Measurements from ENCODE around the gene ABHD12.
A peak's percentile ranks its signal among the peaks of the same experiment; 100 is the strongest.

ABHD12 gene

DNA sequence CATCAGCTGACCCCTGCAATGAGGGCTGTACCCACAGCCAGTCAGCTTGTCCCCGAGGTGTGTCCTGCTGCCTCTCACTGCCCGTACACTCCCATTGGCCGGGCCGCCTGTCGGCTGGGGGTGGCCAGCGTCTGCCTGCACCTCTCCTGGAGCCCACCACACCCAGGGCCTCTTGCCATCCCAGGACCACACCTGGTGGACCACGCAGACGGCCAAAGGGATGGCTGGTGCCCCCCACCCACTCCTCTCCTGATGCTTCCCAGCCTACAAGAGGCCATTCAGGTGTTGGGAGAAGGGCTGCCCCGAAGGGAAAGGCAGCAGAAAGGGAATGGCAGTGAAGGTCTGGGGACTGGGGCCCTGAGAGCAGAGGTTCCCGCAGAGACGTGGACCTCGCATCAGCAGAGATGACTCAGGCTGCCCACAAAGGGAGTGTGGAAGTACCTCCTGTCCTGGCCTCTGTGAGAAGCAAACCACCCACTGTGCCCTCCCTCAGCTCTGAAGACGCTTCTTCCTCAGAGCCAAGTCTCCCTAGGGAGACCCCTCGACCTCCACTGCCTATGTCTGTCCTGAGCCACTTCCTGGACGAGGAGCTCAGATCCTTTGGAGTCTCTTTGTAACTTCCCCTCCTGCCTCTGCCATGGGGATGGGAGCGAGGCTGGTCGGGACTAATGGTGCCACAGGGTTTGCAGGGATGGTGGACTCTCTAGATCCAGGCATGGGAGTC, 81.8 kb downstream of the ABHD12 start:
- no peak for DNase-seq (ENCODE audit: low spot score)

DNA sequence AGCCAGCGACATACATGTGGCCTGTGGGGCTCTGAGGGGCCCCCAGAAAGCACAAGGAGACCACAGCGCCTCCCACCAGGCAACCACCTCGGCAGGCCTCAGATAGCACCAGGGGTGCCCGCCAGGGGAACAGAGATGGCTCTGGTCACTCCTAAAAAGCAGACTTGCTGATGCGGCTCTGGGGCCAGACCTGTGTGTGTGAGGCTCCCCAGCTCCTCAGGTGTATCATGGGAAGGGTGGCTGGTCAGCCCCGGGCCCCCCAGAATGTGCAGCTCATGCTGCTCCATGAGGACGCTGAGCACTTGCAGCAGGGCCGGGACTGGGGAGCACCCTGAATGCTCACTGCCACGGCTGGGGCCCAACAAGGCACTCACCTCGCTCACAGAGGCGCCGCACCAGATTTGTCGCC, 82.5 kb downstream of the ABHD12 start:
- DNase-seq (ENCODE audit: low spot score), result no peak

DNA sequence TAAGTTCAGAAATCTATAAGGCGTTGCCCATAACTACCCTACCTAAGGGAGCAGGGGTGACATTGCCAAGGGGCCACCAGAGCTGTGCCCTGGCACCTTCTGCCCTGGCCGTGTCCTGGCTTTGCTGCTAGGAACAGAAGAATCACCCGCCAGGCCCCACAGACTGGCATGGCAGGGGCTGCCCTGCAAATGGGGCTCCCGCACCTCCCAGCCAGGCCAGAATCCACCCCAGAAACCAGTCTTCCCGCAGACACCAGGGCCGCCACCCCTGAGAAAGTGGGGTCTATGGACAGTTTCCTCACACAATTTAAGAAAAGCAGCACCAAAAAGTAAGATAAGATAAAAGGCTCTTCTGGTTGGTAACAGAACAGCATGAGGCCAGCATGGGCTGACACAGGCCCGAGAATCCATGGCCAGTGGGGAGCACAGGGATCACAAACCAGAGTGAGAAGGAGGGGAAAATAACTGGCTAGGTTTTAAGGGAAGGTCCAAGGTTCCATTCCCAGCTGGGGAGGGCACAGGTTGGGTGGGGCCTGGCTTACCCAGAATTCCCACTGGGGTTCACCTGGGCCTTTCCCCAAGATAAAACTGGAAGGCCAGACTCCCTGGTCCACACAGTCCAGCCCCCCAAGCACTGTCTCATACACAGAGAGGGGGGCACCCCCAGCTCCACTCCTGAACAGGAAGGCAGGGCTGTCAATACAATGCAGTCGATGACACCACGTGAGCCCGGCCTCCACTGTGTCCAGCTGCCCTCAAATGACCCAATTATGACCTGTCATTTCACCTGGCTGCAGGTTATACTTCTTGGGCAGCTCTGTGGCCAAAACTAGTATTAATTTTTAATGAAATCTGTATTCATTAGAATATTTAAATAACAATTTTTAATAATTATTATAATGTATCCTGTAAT, 83.4 kb downstream of the ABHD12 start:
- DNase-seq (ENCODE audit: low spot score), result no peak

DNA sequence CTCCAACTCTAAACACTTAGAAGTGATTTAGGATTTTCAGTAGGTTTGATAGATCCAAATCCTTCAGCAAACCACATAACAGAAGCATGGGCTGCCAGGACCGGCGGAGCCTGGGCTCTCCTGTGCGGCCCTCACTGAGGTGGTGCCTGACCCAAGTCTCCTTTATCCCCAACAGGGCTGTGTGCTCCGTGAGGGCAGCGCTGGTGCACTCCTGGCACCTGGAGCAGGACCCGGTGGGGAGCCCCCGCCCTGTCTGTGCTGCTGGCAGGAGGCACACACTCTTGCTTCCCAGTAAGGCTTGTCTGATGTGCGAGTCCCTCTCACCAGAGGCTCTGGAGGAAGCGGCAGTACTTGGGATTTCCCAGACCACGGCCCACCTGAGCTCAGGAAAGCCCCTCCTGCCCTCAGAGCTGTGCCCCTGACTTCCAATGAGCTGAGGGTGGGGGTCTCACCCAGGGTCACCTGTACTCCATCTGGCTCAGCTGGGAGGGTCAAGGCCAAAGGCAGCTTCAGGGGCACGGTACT, 86.5 kb downstream of the ABHD12 start:
- DNase-seq (ENCODE audit: low spot score), result no peak

DNA sequence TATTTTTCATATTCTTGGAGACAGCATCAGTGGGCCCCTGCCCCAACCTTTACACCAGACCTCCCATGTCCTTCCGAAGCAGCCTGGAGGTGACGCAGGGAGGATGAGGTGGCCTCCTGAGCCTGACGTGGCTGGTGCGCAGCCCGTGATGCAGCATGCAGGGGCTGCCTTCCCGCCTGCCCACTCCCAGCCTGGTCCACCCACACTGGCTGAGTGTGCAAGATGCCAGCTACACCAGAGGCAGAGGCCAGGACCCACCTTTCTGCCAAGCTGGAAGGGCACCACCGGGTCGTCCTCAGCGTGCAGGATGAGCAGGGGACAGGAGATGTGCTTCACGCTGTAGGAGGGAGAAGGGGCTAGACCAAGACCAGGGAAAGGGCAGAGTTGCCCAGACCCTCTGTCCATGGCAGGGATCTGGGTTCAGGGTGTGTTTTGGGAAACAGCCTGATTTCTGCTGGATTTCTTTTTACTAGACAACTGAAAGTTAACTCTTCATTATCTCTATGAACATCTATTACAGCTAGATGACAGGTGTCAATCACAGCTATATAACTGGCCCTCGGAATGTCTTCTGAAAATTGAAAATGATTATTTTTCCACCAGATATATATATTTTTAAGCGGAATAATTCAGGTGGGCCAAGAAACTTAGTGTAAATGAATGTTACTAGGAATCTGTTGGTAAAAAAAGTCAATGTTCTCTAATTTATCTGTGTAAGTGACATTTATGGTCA, 87.2 kb downstream of the ABHD12 start:
- DNase-seq (ENCODE audit: low spot score), result no peak

DNA sequence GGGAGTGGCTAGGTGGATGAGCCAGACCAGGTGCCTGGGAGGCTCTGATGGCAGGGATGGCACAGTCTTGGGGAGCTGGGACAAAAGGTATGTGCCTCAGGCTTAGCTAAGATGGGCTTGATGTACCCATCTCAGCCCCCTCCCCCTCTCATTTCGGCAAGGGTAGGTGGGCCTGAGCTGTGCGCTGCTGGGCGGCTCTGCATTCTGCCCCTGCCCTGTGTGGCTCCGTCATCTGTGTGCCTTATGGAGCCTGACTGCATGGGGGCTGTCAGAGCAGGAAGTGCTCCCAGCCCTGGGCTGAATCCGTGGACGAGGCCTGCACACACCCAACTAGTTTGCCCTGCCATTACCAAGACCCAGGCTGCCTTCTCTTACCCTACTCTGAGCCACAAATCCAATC, 88.0 kb downstream of the ABHD12 start:
- no peak for DNase-seq (ENCODE audit: low spot score)

DNA sequence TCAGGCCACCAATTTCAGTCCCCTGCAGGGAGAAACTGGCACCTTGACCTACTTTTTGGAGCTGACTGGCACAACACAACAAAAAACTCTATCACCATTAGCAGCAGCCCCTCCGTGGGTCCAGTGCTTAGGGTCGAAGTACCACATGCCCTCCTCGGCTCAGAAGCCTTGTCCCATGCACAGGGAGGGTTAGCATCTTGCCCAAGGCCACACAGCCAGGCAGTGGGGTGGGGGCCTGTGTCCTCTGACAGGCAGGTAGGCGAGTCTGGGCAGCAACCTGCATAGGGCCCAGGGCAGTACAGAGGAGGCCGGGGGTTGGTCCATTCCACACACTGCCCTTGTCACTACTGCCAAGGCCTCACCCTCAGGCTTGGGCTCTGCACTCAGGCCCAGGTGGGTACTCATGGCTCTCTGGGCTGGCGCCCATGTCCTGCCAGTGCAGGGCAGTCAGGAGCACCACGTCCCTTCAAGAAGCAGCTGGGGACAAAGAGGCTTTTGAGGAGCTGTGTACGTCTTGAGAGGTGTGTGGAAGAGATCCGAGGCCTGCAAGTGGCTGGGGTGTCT, 89.2 kb downstream of the ABHD12 start:
- no peak for DNase-seq (ENCODE audit: low spot score)

DNA sequence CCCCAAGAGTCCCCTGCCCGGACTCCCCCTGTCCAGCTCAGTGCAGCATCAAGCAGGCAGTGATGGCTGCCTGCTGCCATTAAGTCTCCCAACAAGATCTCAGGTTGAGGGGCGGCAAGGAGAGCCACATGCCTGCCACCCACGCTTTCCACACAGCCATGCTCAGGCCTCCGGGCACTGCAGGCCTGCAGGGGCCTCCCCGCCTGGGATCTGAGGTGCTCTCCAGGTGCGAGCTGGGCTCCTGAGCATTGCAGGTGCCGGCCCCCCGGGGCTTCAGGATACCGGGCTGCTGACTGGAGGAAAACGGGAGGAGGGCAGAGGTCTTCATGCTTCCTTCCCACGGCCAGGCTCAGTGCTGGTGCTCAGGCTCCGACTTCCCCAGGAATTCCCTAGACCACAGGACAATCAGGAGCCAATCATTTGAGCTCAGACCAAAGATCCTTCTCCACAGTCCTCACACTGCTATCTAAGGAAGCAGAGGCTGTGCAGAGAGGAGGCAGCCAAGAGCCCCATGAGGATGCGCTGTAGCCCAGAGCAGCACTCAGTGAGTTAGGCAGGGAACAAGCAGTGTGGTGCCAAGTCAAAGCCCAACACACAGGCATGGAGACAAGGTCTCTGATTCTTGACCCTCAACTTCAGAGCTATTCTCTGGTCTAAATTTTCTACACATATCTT, 90.0 kb downstream of the ABHD12 start:
- no peak for DNase-seq (ENCODE audit: low spot score)

DNA sequence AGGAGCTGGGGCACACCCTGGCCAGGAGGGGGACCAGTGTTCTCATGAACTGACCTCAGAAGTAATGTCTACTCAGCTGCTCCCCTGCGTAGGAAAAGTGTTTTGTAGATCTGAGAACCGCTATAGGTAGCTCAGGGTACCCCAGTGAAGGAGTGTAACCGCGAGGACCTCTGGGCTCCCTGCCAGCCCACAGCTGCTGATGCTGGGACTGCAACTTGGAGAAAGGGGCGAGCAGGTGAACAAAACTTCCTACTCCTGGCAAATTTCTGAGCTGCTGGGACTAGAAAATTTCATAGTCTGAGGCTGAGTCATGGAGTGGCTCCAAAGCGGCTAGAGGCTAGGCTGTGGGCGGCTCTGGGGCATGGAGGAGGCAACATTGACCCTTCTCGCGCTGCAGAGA, 90.8 kb downstream of the ABHD12 start:
- no peak for DNase-seq (ENCODE audit: low spot score)

DNA sequence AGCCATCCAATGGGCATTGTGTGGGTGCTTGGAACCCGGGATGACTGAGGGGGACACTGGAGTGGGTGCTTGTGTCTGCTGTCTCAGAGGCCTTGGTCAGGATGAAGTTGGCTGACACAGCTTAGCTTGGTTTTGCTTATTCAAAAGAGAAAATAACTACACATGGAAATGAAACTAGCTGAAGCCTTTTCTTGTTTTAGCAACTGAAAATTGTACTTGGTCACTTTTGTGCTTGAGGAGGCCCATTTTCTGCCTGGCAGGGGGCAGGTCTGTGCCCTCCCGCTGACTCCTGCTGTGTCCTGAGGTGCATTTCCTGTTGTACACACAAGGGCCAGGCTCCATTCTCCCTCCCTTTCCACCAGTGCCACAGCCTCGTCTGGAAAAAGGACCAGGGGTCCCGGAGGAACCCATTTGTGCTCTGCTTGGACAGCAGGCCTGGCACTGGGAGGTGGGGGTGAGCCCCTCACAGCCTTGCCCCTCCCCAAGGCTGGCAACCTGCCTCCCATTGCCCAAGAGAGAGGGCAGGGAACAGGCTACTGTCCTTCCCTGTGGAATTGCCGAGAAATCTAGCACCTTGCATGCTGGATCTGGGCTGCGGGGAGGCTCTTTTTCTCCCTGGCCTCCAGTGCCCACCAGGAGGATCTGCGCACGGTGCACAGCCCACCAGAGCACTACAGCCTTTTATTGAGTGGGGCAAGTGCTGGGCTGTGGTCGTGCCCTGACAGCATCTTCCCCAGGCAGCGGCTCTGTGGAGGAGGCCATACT, 93.3 kb downstream of the ABHD12 start:
- DNase-seq (ENCODE audit: low spot score), result no peak

DNA sequence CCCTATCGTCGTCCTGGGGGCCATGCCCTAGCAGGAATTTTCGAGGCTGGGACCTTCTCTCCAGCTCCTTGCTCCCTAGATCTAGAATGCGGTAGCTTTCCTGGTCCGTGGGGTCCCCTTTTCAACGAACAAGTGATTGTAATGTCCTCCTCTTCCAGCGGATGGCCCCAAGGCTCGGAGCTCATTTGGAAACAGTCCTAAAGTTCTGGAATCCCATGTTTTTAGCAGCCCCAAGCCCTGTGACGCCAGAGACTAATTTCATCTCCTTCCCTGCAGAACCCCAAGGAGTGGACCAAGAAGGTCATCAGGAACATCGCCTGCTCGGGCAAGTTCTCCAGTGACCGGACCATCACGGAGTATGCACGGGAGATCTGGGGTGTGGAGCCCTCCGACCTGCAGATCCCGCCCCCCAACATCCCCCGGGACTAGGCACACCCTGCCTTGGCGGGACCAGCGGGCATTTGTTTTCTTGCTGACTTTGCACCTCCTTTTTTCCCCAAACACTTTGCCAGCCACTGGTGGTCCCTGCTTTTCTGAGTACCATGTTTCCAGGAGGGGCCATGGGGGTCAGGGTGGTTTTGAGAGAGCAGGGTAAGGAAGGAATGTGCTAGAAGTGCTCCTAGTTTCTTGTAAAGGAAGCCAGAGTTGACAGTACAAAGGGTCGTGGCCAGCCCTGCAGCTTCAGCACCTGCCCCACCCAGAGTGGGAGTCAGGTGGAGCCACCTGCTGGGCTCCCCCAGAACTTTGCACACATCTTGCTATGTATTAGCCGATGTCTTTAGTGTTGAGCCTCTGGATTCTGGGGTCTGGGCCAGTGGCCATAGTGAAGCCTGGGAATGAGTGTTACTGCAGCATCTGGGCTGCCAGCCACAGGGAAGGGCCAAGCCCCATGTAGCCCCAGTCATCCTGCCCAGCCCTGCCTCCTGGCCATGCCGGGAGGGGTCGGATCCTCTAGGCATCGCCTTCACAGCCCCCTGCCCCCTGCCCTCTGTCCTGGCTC, 94.2 kb downstream of the ABHD12 start:
- DNase-seq (ENCODE audit: low spot score), result peak; percentile 49

DNA sequence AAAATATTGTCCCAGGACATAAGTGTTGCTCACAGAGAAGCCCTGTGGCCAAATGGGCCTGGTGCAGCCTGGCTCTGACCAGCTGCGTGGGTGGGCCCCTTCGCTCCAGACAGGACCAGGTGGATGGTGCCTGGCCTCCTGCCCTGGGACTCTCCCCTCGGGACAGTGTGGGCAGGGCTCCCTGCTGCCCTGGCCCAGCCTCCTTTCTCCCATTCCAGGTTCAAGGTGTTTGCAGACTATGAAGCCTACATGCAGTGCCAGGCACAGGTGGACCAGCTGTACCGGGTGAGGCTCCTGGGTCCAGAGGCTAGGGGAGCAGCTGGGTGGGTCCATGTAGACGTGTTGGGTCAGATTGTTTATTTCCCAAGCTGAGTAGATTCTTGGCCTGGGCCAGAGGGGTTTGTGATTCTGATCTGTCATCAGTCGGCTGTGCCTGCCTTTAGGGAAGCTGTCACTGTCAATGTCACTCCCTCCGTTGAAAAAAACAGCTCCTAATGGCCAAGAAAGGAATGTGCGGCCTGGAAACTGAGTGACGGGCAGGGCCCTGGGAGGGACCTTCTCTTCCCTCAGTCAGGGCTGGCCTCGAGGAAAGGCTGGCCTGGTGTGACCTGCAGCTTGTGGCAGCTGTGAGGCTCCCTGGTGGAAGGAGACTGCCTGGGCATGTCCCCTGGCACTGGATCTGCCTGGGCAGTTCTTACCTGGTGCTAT, 95.1 kb downstream of the ABHD12 start:
- peak; percentile 71 for DNase-seq (ENCODE audit: low spot score)

DNA sequence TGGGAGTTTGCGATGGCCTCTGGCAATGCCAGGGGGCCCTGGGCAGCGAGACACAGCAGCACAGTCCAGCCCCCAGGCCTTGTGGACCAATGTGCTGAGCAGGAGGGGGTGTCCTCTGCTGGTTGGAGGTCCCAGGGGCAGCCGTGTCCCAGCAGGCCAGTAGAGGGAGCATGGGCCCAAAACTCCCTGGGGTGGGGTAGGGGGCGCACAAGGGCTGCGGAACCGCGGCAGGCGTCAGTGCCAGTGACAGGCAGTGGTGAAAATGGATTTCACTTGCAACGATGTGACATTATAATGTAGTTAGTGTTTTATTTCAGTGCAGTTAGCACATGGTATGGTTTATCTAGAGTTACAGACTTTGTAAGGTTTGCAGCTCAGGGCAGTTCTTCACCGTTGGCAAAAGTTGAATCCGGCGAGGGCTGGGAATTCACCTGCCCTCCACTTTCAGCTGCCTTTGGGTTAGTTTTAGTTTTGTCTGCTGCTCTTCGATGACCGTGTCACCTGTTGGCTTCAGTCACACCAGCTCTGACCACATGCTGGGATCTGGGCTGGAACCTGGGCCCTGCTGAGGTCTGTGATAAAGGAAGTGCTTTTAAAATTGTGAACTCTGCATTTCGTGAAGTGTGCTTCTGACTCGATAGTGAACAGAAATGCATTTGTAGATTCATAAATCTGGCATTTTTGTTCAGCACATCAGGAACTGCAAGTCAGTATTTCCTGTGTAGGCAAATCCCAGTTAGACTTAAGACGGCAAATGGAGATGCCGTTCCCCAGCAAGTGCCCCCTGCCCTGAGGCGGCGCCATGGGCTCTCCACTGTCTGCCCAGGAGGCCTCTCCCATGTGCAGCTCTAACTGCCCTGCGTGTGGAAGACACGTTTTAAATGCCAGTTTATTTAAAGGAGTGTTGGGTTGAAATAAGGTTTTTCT, 95.9 kb downstream of the ABHD12 start:
- DNase-seq (ENCODE audit: low spot score), result peak; percentile 70

DNA sequence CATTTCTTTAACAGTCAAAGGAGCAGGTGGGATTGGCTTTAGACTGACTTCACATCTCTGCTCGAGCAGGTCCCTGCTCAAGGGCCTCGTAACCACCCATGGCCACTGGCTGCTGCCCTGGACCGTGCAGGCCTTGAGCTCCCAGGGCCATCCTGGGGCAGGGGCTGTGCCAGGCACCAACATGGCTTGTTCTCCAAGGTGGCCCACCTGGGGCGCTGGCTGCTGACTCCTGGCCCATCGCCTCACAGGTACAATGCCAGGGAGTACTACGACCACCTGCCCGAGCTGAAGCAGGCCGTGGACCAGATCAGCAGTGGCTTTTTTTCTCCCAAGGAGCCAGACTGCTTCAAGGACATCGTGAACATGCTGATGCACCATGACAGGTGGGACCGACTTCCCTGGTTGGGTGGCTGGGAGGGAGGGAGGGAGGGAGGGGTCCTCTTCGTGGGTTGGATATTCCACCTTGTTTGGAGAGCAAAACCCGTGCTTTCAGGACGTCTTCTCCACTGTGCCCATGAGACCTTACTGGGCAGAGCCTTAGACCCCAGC, 96.7 kb downstream of the ABHD12 start:
- DNase-seq (ENCODE audit: low spot score), result no peak

DNA sequence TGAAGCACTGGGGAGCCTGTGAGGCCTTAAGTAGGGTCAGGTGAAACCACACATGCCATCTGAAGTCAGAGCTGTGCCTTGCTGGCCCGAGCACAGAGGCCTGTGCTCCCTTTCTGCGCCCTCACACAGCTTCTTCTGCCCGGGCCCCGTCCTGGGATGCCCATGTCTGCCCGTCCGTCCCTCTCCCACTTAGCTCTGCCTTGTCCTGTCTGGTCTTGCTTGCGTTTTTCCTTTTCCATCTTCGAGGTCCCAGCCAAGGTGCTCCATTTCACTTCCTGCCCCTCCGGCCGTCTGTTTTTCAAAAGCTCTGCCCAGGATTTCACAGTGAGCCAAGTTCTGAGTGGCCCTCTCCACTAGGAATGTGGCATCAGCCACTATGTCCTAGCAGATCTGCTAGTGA, 97.1 kb downstream of the ABHD12 start:
- DNase-seq (ENCODE audit: low spot score), result no peak

DNA sequence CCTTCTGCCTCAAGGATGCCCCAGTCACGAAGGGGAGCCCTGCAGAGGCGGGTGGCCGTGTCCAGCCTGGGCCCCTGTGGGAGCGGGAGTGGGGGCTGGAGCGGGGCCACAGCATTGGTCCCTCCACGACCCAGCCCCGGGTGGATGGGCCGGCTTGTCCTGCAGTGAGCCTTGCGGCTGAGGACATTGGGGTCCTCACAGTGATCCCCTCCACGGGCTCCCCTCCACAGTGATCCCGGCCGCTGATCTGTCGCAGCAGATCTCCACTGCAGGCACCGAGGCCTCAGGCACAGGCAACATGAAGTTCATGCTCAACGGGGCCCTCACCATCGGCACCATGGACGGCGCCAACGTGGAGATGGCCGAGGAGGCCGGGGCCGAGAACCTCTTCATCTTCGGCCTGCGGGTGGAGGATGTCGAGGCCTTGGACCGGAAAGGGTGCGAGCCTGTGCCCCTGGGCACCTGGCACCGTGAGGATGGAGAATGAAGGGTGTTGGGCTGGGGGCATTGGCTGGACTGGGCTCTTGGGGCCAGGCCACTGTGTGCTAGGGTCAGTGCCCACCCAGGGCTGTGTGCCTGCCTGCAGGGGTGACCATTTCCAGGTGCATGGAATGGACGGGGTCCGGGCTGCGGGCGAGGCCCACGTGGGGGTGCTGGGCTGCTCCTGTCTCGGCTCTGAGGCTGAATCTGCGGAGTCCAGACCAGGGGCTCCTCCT, 98.3 kb downstream of the ABHD12 start:
- DNase-seq (ENCODE audit: low spot score), result no peak
